LNCaP clone FGC (cell line): Measurements from ENCODE around the gene ADRB1.

ENCODE experiments used
- DNase-seq: peaks from one replicate; pipeline ENCODE4 v3.0.0-alpha.2; 2011; ENCODE audit warnings: low read depth
- H3K4me3 ChIP-seq: 2 replicates; pipeline ENCODE4 v1.5.1; 2011; ENCODE audit warnings: mild to moderate bottlenecking, low read depth, low read length, control low read depth
- CTCF ChIP-seq: IDR thresholded peaks from 2 replicates; pipeline ENCODE4 v1.5.1; 2012; ENCODE audit warnings: mild to moderate bottlenecking; ENCODE audit not compliant: control insufficient read depth, insufficient read depth; ENCODE audit errors: extremely low read depth

Gene ADRB1

GRCh38 chr10:114003161-114003941 lies 40.3 kb upstream of the ADRB1 start:
- no peak for DNase-seq
- no peak for TF ChIP-seq CTCF
- H3K4me3 ChIP-seq: no peak overlapping the region

- no peak overlapping the region for H3K4me3 ChIP-seq
- TF ChIP-seq CTCF: no peak
- no peak for DNase-seq
Measured at GRCh38 chr10:114009281-114009996, 34.2 kb upstream of the ADRB1 start.

- no peak for TF ChIP-seq CTCF
- H3K4me3 ChIP-seq: no peak overlapping the region
- no peak for DNase-seq
Measured at GRCh38 chr10:114010316-114010715, 33.4 kb upstream of the ADRB1 start.

- no peak for TF ChIP-seq CTCF
- H3K4me3 ChIP-seq: no peak overlapping the region
- DNase-seq: no peak
Measured at GRCh38 chr10:114012650-114013049, 31.0 kb upstream of the ADRB1 start.

- no peak for DNase-seq
- TF ChIP-seq CTCF: no peak
- H3K4me3 ChIP-seq: no peak overlapping the region
Measured at GRCh38 chr10:114015708-114016107, 28.0 kb upstream of the ADRB1 start.

GRCh38 chr10:114017271-114017670 lies 26.4 kb upstream of the ADRB1 start:
- TF ChIP-seq CTCF: no peak
- H3K4me3 ChIP-seq: no peak overlapping the region
- no peak for DNase-seq
